Measurements from ENCODE around the gene NTRK2. TPM values are rescaled to one million over a fixed set of nuclear protein-coding genes. Genes with fewer than 3 reads are reported as not detected.

NTRK2 gene
- total and polyA plus RNA-seq, 2 experiments from 2014 or later: 0.03 TPM; not detected in 1

DNA sequence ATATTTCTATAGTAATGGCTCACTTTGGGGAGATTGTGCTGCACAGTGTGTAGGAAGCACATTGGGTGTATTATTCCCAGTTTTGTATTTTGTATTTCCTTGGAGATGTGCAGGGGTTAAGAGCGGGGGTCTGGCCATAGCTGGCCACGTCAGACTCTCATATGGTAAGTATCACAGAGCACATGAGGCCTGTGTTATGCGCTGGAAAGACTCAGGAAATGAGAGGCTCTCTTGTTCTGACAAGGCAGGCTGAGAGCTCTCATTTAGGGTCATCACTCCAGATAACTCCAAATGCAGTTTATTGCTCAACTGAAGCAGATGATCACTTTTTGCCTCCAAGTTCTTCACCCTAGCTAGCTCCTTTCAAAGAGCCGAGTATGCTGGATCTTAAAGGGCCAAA lies 205.7 kb downstream of the NTRK2 start:
- H3K27ac Mint-ChIP-seq: no peak overlapping the region

More for the DNA sequence above, 205.7 kb downstream of the NTRK2 start:
- Histone ChIP-seq H4K20me1 (replicated peaks; ENCODE audit: insufficient read depth) (no peaks in the 10 kb centered on the region), H3K27ac (ENCODE audit: low read depth) (no peak overlapping the region), H3K4me3 (no peak overlapping the region), H3K27me3 (ENCODE audit: insufficient read depth) (no peaks in the 10 kb centered on the region), H3K4me1 (ENCODE audit: insufficient read depth) (0 out of 2 replicates have a peak, but pooled peaks cover 3% of the 10 kb centered on the region), H2AFZ (no peak overlapping the region), H3K4me2 (no peak overlapping the region), H3K79me2 (replicated peaks; ENCODE audit: insufficient read depth) (no peaks in the 10 kb centered on the region), H3K9me2 (ENCODE audit: insufficient read depth) (peaks cover 6% of the 10 kb centered on the region; the same call in 1 of the 2 replicates), H3F3A (replicated peaks; ENCODE audit: low read depth) (no peaks in the 10 kb centered on the region), H3K36me3 (ENCODE audit: insufficient read depth) (no peaks in the 10 kb centered on the region)
- Mint-ChIP-seq H3K4me3 (no peak overlapping the region), H3K9me3 (no peaks in the 10 kb centered on the region), H3K27me3 (ENCODE audit: insufficient read depth, low read depth, poor library complexity) (no peaks in the 10 kb centered on the region), H3K4me1 (peaks cover 6% of the 10 kb centered on the region), H3K36me3 (ENCODE audit: low read depth) (no peaks in the 10 kb centered on the region)
- no peak for TF ChIP-seq EZH2phosphoT487 (IDR thresholded peaks at IDR 0.05; ENCODE audit: unreplicated experiment)
- TF ChIP-seq, protein P1, sequence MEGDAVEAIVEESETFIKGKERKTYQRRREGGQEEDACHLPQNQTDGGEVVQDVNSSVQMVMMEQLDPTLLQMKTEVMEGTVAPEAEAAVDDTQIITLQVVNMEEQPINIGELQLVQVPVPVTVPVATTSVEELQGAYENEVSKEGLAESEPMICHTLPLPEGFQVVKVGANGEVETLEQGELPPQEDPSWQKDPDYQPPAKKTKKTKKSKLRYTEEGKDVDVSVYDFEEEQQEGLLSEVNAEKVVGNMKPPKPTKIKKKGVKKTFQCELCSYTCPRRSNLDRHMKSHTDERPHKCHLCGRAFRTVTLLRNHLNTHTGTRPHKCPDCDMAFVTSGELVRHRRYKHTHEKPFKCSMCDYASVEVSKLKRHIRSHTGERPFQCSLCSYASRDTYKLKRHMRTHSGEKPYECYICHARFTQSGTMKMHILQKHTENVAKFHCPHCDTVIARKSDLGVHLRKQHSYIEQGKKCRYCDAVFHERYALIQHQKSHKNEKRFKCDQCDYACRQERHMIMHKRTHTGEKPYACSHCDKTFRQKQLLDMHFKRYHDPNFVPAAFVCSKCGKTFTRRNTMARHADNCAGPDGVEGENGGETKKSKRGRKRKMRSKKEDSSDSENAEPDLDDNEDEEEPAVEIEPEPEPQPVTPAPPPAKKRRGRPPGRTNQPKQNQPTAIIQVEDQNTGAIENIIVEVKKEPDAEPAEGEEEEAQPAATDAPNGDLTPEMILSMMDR (conservative IDR thresholded peaks at IDR 0.05; ENCODE audit: low read depth in 2 of 2): no peak
- TF ChIP-seq NANOG (IDR thresholded peaks at IDR 0.05; ENCODE audit: borderline replicate concordance): no peak
- TF ChIP-seq, protein P2, sequence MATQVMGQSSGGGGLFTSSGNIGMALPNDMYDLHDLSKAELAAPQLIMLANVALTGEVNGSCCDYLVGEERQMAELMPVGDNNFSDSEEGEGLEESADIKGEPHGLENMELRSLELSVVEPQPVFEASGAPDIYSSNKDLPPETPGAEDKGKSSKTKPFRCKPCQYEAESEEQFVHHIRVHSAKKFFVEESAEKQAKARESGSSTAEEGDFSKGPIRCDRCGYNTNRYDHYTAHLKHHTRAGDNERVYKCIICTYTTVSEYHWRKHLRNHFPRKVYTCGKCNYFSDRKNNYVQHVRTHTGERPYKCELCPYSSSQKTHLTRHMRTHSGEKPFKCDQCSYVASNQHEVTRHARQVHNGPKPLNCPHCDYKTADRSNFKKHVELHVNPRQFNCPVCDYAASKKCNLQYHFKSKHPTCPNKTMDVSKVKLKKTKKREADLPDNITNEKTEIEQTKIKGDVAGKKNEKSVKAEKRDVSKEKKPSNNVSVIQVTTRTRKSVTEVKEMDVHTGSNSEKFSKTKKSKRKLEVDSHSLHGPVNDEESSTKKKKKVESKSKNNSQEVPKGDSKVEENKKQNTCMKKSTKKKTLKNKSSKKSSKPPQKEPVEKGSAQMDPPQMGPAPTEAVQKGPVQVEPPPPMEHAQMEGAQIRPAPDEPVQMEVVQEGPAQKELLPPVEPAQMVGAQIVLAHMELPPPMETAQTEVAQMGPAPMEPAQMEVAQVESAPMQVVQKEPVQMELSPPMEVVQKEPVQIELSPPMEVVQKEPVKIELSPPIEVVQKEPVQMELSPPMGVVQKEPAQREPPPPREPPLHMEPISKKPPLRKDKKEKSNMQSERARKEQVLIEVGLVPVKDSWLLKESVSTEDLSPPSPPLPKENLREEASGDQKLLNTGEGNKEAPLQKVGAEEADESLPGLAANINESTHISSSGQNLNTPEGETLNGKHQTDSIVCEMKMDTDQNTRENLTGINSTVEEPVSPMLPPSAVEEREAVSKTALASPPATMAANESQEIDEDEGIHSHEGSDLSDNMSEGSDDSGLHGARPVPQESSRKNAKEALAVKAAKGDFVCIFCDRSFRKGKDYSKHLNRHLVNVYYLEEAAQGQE (IDR thresholded peaks at IDR 0.05; ENCODE audit: unreplicated experiment): no peak
- TF ChIP-seq ZNF331 (CRISPR knock-in tag; IDR thresholded peaks at IDR 0.05; ENCODE audit: low read depth): no peak
- no peak for TF ChIP-seq CREB1 (CRISPR knock-in tag; IDR thresholded peaks at IDR 0.05; ENCODE audit: low read depth)
- no peak for TF ChIP-seq JUNB (IDR thresholded peaks at IDR 0.05; ENCODE audit: unreplicated experiment)
- TF ChIP-seq, protein P3, sequence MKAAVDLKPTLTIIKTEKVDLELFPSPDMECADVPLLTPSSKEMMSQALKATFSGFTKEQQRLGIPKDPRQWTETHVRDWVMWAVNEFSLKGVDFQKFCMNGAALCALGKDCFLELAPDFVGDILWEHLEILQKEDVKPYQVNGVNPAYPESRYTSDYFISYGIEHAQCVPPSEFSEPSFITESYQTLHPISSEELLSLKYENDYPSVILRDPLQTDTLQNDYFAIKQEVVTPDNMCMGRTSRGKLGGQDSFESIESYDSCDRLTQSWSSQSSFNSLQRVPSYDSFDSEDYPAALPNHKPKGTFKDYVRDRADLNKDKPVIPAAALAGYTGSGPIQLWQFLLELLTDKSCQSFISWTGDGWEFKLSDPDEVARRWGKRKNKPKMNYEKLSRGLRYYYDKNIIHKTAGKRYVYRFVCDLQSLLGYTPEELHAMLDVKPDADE (IDR thresholded peaks at IDR 0.05): no peak
- TF ChIP-seq STAT1 (IDR thresholded peaks at IDR 0.05; ENCODE audit: unreplicated experiment): no peak
- TF ChIP-seq POLR2AphosphoS5 (IDR thresholded peaks at IDR 0.05; ENCODE audit: low read depth): no peak
- TF ChIP-seq EZH2 (IDR thresholded peaks at IDR 0.05; ENCODE audit: low read depth, unreplicated experiment): no peak
- TF ChIP-seq, protein P4, sequence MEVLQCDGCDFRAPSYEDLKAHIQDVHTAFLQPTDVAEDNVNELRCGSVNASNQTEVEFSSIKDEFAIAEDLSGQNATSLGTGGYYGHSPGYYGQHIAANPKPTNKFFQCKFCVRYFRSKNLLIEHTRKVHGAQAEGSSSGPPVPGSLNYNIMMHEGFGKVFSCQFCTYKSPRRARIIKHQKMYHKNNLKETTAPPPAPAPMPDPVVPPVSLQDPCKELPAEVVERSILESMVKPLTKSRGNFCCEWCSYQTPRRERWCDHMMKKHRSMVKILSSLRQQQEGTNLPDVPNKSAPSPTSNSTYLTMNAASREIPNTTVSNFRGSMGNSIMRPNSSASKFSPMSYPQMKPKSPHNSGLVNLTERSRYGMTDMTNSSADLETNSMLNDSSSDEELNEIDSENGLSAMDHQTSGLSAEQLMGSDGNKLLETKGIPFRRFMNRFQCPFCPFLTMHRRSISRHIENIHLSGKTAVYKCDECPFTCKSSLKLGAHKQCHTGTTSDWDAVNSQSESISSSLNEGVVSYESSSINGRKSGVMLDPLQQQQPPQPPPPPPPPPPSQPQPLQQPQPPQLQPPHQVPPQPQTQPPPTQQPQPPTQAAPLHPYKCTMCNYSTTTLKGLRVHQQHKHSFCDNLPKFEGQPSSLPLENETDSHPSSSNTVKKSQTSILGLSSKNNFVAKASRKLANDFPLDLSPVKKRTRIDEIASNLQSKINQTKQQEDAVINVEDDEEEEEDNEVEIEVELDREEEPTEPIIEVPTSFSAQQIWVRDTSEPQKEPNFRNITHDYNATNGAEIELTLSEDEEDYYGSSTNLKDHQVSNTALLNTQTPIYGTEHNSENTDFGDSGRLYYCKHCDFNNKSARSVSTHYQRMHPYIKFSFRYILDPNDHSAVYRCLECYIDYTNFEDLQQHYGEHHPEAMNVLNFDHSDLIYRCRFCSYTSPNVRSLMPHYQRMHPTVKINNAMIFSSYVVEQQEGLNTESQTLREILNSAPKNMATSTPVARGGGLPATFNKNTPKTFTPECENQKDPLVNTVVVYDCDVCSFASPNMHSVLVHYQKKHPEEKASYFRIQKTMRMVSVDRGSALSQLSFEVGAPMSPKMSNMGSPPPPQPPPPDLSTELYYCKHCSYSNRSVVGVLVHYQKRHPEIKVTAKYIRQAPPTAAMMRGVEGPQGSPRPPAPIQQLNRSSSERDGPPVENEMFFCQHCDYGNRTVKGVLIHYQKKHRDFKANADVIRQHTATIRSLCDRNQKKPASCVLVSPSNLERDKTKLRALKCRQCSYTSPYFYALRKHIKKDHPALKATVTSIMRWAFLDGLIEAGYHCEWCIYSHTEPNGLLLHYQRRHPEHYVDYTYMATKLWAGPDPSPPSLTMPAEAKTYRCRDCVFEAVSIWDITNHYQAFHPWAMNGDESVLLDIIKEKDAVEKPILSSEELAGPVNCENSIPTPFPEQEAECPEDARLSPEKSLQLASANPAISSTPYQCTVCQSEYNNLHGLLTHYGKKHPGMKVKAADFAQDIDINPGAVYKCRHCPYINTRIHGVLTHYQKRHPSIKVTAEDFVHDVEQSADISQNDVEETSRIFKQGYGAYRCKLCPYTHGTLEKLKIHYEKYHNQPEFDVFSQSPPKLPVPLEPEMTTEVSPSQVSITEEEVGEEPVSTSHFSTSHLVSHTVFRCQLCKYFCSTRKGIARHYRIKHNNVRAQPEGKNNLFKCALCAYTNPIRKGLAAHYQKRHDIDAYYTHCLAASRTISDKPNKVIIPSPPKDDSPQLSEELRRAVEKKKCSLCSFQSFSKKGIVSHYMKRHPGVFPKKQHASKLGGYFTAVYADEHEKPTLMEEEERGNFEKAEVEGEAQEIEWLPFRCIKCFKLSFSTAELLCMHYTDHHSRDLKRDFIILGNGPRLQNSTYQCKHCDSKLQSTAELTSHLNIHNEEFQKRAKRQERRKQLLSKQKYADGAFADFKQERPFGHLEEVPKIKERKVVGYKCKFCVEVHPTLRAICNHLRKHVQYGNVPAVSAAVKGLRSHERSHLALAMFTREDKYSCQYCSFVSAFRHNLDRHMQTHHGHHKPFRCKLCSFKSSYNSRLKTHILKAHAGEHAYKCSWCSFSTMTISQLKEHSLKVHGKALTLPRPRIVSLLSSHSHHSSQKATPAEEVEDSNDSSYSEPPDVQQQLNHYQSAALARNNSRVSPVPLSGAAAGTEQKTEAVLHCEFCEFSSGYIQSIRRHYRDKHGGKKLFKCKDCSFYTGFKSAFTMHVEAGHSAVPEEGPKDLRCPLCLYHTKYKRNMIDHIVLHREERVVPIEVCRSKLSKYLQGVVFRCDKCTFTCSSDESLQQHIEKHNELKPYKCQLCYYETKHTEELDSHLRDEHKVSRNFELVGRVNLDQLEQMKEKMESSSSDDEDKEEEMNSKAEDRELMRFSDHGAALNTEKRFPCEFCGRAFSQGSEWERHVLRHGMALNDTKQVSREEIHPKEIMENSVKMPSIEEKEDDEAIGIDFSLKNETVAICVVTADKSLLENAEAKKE (CRISPR knock-in tag; IDR thresholded peaks at IDR 0.05): no peak
- TF ChIP-seq ZNF114 (CRISPR knock-in tag; IDR thresholded peaks at IDR 0.05): no peak
- no peak for DNase-seq (ENCODE audit: low spot score)
- ATAC-seq: no peak

Data from GM23338 (cell line).